ENCODE measurements around the gene PCK2.

The PCK2 gene

GRCh38 chr14:24077086-24077485 is 17.0 kb upstream of the PCK2 start:
- DNase-seq, result no peak

- DNase-seq, result no peak
Measured at GRCh38 chr14:24078146-24078545, 16.0 kb upstream of the PCK2 start.

- DNase-seq, result no peak
Measured at GRCh38 chr14:24079491-24080141, 14.5 kb upstream of the PCK2 start.

- DNase-seq, result no peak
Measured at GRCh38 chr14:24080142-24080530, 14.0 kb upstream of the PCK2 start.

GRCh38 chr14:24080888-24081738 is 13.0 kb upstream of the PCK2 start:
- peak; percentile 82 for DNase-seq

GRCh38 chr14:24081739-24082211 is 12.3 kb upstream of the PCK2 start:
- no peak for DNase-seq

GRCh38 chr14:24082411-24083080 is 11.6 kb upstream of the PCK2 start:
- no peak for DNase-seq

GRCh38 chr14:24083462-24083861 is 10.6 kb upstream of the PCK2 start:
- DNase-seq, result no peak

- DNase-seq, result no peak
Measured at GRCh38 chr14:24084440-24084839, 9.7 kb upstream of the PCK2 start.

- DNase-seq, result no peak
Measured at GRCh38 chr14:24085215-24085614, 8.9 kb upstream of the PCK2 start.

- DNase-seq, result no peak
Measured at GRCh38 chr14:24086193-24086955, 7.7 kb upstream of the PCK2 start.

- no peak for DNase-seq
Measured at GRCh38 chr14:24087004-24087403, 7.1 kb upstream of the PCK2 start.

GRCh38 chr14:24088095-24088494 is 6.0 kb upstream of the PCK2 start:
- no peak for DNase-seq

- no peak for DNase-seq
Measured at GRCh38 chr14:24089890-24090289, 4.2 kb upstream of the PCK2 start.

GRCh38 chr14:24092110-24092504 is 2.0 kb upstream of the PCK2 start:
- no peak for DNase-seq

- no peak for DNase-seq
Measured at GRCh38 chr14:24092505-24093206, 1.5 kb upstream of the PCK2 start.

GRCh38 chr14:24093207-24093900 is 757 bp upstream of the PCK2 start:
- no peak for DNase-seq

GRCh38 chr14:24094841-24095270 is 745 bp downstream of the PCK2 start:
- no peak for DNase-seq

GRCh38 chr14:24095271-24096068 is 1.4 kb downstream of the PCK2 start:
- DNase-seq, result peak; percentile 82

- DNase-seq, result no peak
Measured at GRCh38 chr14:24096545-24097181, 2.6 kb downstream of the PCK2 start.
